KBM-7 (cell line): ENCODE data around the gene SDF2.

Experiments used
- DNase-seq: peaks from one replicate; pipeline ENCODE4 v3.0.0-alpha.2; 2015
- in situ Hi-C: fragments of 300-500 bp; cut with MboI; formaldehyde crosslinking; loops from 2 replicates; pipeline ENCODE4 v1.14.3; 2020; ENCODE audit warnings: low sequenced_read_pairs, low pct_unique_long_range_greater_than_20kb, mixed read lengths

SDF2 gene

DNA sequence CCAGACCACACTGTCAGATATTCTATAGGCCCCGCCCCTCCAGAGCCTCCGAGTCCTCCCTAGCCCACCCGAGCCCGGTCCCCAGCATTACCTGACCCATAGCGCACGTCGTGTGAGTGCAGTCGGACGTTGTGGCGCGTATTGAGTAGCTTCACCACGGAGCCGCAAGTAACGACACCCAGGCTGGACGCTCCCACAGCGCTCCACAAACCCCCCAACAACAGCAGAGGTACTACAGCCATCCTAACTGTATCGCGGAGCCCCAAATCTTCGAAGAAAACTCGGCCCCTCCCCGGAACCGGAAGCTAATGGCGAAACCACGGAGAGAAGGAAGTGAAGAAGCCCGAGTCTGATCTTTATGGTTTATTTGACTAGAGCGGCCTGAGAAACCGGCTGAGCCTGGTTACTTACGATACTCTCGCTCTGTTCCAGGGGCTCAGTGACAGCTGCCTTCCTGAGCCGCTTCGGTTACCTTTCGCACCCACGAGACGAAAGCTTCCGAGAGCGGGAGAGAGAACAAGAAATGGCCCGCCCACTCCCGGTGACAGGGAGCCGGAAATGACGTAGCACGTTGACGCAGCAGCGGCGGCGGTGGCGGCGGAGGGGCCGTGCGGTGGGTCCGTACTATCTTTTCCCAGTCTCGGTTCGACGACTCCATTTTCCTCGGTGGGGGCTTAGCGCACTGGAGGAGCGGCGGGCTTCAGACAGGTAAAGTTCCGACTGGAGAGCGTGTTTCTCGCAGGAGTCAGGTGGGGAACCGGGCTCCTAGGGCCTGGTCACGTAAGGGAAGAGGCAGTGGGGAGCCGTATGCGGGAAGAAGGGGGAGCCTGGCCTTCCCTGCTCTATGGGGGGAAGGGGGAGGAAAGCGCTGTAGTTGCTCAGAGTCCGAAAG is at the start of gene SDF2, which contains the start of gene SUPT6H:
Gene SDF2, minus strand, starts transcription at position 272 of the 892 bp plus-strand sequence. Its CDS starts 30 bp downstream, at position 242.
Gene SUPT6H, plus strand, starts transcription at position 571 of the 892 bp plus-strand sequence. CDS start 11,197 bp downstream, outside the sequence.
- in situ Hi-C loops = no loop called here

DNA sequence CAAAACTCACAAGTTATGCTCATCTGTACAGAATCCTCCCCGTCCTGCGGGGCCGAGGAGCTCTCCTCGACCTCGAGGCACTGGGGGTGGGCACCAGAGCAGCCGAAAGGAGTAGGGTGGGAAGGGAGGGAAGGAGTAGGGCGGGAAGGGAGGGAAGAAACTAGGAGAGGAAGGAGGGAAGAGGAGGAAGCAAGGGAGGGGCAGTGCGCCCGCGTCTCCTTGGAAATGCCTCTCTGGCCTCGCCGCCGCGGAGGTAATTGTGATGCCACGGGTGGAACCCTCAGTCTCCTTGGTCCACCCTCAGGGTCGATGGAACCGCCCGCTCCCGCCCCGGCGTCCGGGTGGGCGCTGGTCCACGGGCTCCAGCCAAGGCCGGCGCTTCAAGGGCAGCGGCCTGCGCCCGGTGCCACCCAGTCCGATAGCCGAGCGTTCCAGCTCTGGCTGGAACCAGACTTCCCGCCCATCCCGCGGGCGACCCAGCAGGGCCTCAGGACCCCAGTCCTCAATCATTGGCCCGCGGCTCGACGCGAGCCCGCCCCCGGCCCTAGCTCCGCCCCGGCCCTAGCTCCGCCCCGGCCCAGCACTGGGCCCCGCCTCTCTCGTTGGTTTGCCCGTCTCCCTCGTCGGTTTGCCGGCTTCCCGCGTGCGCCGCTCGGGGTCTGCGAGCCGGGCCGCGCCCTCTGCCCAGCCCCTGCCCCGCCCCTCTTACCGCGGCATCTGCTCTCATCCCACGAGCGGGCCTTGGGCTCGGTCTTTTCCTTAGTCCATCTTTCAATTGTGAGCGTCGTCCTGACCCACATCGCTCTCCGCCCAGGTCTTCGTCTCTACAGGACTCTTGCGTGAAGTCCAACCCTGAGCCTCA is 49.4 kb upstream of the SDF2 start:
- in situ Hi-C loops = no loop called here
- peak; percentile 95 for DNase-seq

More for the DNA sequence above, at the start of gene SDF2, which contains the start of gene SUPT6H:
- DNase-seq = peak; percentile 95

DNA sequence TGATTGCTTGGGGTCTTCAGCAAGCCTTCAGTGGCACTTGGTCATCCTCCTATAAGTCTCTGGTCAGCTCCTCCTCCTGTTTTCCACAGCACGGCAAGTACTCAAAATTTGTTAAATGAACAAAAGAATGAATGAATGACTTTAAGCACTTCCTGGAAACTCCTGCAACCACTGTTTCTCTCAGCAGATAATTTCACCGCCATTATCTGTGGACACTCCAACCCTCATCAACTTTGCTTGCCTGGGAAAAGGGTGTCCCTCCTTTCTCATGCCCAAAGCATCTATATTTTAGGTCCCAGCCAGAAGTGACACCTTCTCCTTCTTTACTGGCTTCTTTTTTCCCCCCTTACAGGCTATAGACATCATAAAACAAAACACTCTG is 45.6 kb upstream of the SDF2 start:
- in situ Hi-C loops = no loop called here

GRCh38 chr17:28706471-28707338 is 45.0 kb upstream of the SDF2 start:
- in situ Hi-C loops = no loop called here
- no peak for DNase-seq

More for the DNA sequence above, 45.6 kb upstream of the SDF2 start:
- DNase-seq = no peak

- no peak for DNase-seq
- in situ Hi-C loops = no loop called here
Measured at GRCh38 chr17:28705728-28706334, 44.1 kb upstream of the SDF2 start.

DNA sequence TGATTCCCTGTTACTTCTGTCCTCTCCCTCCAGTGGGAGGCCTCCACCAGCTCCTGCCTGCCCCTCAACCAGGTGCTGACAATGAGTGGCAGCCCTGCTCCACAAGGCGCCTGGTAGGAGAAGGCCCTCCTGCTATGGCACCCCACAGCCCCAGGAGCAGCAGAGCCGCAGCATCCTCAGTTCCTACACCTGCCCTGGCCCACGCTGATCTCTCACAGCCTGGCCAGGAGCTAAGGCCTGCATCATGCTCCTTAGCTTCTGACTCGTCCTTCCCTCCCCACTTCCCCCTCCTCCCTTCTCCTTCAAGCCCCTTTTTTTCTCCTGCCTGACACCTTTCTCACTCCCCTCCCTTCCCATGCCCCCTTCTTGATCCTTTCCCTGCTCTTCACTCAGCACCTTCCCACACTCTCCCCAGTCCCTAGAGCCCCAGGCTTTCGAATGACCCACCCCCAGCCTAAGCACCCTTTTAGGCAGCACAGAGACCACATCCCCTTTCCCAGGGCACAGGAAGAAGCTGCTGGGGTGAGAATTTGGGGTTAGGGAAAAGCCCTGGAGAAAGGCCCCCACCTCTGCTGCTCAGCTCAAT is 43.5 kb upstream of the SDF2 start:
- DNase-seq = no peak
- in situ Hi-C loops = no loop called here

- in situ Hi-C loops = no loop called here
- DNase-seq = no peak
Measured at GRCh38 chr17:28704219-28704858, 42.6 kb upstream of the SDF2 start.

GRCh38 chr17:28703552-28704218 is 42.0 kb upstream of the SDF2 start:
- no peak for DNase-seq
- in situ Hi-C loops = no loop called here

GRCh38 chr17:28702752-28703150 is 41.0 kb upstream of the SDF2 start:
- no peak for DNase-seq
- in situ Hi-C loops = no loop called here

DNA sequence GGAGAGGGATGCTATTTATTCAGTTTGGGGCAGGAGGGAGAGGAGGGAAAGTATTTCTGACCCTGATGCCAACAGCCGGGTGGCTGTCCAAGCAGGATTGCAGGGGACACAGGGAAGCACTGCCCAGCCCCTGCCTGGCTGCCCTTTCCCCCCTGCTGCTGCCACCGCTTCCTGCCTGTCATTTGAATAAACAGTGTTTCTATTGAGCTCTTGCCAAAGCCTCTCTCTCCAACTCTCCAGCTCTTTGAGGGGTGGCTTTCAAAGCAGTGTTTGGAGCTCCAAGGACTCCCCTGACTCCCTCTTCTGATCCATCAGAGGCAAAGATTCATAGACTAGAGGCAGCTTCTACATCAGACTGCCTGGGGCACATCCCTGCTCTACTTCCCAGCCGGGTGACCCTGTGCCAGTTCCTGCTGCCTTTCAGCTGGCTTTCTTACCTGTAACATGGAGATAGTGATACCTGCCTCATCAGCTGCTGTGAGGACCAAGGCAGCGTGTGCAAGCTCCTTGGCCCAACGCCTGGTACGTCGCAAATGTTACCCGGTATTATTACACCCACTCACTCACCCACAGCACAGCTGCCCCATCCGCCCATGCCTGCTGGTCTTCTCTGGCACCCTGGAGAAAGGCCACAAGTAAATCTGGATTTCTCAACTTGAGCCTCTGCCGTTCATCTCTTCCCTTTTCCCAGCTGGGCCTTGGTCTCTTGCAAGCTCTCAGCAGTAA is 40.5 kb upstream of the SDF2 start:
- in situ Hi-C loops = no loop called here
- DNase-seq = no peak

- no peak for DNase-seq
- in situ Hi-C loops = no loop called here
Measured at GRCh38 chr17:28700830-28701492, 39.3 kb upstream of the SDF2 start.

DNA sequence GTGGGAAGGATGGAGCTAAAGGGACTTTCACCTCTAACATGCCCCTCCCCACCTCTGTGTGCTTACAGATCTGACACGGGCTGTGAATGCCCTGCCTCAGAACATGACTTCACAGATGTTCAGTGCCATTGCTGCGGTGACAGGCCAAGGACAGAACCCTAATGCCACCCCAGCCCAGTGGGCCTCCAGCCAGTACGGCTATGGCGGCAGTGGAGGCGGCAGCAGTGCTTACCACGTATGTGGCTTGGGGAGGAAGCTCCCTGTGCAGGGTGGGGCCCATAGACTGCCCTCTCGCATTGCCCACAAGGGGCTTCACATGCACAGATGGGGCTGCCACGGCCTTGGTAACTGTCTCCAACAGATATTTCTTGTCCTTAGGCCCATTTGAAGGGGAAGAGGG is 38.6 kb upstream of the SDF2 start:
- in situ Hi-C loops = no loop called here
- DNase-seq = no peak

DNA sequence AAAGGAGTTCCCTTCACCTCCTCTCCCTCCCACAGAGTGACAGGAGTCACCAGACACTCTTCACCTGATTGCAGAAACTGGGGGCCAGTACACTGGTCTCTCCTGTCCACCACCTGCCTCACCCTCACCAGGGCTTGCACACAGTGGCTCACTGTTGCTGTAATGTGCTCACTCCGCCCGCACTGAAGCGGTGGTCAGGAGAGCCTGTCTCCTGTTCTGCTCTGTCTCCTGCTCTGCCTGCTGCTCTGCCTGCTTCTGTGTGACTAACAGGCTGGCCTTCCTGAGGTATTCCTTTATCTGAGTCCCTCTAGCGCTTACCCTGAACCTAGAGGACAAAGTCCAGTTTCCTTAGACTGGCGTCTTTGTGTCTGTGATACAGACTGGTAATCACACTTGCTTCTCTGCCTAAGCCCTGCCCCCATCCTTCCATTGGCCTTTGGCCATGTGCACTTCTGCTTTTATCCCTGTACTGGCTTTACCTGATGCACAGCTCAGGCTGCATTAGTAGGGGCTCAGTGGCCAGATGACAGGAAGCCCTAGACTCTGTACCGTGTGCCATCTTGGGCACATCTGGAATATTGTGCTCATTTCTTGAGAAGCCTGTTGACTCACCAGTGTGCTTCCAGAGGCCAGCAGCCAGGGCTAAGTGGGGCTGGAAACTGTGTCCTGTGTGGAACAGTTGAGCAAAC is 36.7 kb upstream of the SDF2 start:
- peak; percentile 28 for DNase-seq
- in situ Hi-C loops = no loop called here

DNA sequence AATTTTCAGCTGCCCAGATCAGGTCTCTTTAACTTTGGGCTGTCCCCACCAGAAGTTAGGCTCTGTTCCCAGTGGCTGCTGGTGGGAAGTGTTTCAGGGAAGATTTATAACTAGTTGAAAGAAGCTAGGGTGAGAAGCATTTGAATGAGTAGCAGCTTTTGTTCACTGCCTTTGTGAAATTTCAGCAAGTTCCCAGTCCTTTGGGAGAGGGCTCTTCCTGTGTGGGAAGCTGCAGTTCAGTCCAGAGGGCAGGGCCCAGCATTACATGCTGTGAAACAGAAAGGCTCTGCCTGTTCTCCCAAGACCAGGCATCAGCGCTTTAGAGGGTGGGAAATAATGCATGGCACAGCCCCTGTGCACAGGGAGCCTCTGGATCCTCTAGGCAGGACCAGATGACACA is 32.2 kb upstream of the SDF2 start:
- in situ Hi-C loops = no loop called here

GRCh38 chr17:28689011-28689410 is 27.3 kb upstream of the SDF2 start:
- in situ Hi-C loops = no loop called here
- DNase-seq = no peak

More for the DNA sequence above, 32.2 kb upstream of the SDF2 start:
- no peak for DNase-seq

- no peak for DNase-seq
- in situ Hi-C loops = no loop called here
Measured at GRCh38 chr17:28688481-28688880, 26.8 kb upstream of the SDF2 start.
